SK-N-DZ (cell line): ENCODE measurements around the gene R3HDM2. TPM values are rescaled to one million over a fixed set of nuclear protein-coding genes. Genes with fewer than 3 reads are reported as not detected.
A peak's percentile ranks its signal among the peaks of the same experiment; 100 is the strongest.

ENCODE experiments used
- DNase-seq: peaks from one replicate; pipeline ENCODE4 v3.0.0-alpha.2; 2015; ENCODE audit warnings: low spot score
- polyA plus RNA-seq, 2 experiments: library from polyadenylated mRNA; depleted of rRNA; stranded (reverse); fragments of >200 nt; gene quantifications; 2 replicates each; pipeline ENCODE4 v1.2.3, GENCODE V29; 2014

The R3HDM2 gene
- 26.6 and 31.0 TPM in 2 replicates for polyA plus RNA-seq (2014; cell fraction: cytosol; rRNA removed)
- polyA plus RNA-seq (2014; cell fraction: nucleus; rRNA removed), result 32.9 and 45.7 TPM in 2 replicates

DNA sequence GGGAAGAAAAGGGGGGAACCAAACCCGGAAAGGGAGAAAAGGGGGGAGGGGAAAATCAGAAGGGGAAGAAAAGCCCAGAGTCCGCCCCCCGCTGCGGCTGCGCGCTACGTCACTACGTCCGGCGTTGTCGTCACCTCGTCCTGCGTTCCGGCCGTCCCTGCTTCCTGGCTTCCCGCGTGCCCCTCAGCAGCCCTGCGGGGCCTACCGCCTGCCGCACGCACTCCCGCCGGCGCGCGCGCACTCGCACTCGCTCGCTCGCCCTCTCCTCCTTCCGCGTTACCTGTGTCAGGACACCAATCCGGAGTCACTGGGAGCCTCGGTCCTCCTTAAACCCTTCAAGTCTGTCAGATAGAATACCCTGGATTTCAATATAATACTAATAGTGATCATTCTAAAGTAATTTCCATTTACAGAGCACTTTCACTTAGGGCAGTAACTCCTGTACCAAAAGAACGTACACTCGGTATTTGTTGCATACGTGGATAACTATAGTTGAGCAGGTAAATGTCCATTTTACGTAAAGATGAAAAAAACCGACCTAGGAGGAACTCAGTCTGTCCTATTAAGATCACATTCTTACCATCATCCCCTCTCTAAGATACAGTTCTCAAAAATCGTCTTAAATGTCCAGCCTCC lies at the start of gene R3HDM2:
R3HDM2 (minus strand) TSS at position 113 of the 636 bp plus-strand sequence. CDS start 120,615 bp downstream, outside the sequence.
- DNase-seq, result peak; percentile 94

DNA sequence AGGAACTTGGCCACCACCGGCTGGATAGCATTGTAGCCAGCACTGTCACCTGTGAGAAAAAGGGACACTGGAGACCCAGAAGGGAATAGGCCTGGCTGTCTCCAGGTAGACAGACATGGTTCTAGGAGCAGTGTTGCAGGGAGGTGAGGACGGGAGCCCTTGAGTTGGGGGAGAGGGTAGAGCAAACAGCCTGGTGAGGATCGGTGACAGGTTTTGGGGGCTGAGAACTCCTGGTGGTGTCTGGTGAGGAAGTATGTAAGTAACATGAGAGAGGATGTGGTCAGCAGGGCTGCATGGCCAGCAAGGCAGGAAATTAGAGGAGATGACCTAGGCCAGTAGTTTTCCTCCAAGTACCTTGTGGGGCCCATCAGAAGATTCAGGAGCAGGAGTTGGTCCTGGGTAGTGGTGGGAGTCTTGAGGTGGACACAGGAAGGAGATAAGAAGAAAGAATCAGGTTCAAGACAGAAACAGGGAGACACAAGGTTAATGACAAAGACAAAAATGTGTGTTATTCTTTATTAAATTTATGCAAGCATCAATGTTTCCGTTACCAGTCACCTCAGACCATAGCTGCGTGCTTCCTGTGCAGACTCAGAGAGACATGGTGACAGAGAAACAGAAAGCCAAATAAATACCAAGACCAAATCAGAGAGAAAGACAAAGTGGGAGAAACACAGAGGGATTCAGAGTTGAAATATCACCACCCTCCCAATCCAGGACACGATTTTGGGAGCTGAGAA lies 48.7 kb upstream of the R3HDM2 start, which contains the start of gene ARHGAP9:
ARHGAP9 (minus strand) TSS at position 491 of the 740 bp plus-strand sequence; CDS start at position 31, 460 bp downstream.
- DNase-seq, result no peak

DNA sequence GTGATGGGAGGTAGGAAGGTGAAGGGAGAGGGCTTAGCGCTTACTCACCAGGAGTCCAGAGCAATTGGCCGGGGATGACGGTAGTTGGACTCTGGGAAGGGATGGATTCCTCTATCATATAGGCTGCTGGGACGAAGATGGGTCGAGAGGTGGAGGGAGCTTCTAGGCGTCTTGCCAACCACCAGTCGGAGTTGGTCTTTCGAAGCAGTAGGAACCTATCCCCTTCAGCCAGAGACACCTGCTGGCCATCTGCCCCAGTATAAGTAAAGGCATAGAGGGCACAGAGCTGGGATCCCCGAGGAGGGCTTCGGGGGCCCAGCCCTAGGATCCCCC lies 48.2 kb upstream of the R3HDM2 start:
- no peak for DNase-seq

DNA sequence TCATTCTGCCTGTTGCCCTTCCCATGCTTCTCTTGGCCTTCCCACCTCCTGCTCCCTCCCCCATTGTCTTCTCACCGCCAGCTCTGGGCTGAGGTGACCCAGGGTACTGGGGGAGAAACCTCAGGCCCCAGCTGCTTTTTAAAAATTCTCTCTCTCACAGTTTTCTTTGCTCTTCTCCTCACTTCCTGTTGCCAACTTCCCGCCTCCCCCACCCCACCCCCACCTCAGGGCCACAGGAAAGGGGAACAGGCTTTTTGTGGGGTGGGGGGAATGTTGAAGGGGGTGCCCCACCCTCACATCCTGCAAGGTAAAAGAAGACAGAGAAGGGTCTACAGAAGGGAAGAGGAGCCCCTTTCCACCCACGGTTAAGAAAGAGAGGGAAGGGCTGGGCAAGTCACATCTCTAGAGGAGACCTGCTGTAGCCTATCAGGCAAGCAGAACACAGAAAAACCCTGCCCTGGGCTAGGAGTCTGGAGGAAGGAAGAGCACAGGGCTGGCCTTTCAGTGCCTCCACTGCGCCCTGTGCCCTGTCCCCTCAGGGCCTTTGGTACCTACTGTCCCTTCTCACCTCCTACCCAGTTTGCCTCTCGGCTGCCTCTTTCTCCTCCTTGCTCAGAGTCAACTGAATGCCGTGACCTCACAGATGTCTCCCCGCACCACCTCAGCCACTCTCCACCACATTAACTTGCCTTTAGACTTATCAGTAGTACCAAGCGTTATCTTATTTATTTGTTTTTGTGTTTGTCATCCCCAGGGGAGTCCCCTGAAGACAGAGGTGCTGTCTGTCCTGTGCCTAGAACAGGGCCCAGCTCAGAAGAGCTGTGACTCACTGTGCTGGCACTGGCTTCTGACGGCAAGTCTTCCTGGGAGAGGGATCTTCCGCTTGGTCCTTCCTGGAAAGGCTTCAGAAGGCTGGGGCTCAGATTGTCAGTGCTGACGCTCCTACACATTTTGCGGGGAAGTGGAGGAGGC lies 47.2 kb upstream of the R3HDM2 start:
- DNase-seq, result no peak

DNA sequence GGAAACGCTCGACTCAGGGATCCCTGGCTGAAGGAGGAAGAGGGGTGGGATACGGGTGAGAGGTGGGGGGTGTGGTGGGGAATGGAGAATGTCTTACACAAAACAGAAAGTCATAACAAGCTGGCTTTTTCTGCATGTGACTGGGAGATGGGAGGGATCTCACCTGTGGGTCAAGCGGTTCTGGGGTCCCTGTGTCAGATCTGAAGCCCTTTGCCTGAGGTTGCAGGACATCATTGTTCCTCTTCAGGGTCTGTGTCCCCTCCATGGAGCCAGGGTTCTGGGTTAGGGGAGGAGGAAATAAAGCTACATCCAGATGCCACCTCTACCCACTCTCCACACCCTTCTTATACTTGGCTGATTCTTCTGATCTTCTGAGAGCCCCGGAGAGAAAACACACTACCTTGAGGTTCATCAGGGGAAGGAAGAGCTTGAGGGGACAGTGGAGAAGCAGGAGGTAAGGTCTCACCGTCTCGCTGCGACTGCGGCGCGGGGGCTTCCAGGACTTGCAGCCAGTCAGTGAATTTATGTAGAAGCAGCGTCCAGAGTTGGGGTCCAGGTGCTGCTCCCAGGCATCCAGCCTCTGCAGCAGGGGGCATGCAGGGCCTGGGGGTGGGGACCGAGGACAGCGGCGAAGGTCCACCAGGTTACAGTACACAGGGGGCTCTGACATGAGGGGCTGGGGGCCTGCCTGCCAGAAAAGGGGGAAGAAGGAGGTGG lies 46.3 kb upstream of the R3HDM2 start:
- DNase-seq, result no peak

DNA sequence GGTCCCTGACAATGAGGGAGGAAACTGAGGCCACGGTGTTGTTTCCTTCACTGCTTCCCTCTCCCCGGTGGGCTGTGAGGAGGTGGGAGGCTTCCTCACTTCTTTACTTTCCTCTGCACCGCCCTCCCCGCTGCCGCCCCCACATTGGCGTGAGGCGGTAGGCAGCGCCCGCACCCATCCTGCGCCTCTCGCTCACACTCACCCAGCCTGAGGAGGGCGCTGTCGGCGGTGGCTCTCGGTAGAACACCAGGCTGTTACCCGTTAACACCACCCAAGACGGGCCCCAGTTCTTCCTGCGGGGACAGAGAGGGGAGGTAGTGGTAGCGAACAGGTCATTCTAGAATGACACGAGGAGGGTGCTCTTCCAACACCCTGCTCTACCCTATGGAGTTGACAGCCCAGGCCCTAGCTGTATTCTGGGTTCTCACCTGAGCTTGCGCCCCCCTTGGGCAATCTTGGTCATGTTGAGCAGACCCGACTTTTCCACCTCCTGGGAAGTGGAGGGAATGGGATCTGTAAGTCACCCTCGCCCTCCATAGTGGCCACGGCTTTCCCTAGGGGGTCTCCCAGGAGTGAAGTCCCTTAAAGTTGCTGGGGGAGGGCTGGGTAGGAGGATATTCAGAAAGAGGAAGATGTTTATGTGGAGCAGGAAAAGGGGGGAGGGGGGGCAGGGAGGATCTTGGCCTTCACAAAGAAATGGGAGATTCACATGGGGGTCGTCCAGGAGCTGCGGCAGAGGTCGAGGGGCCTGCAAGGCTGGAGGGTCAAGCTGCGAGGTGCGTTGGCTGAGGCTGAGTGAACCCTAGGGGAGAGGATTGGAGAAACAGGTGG lies 45.5 kb upstream of the R3HDM2 start:
- DNase-seq, result no peak

DNA sequence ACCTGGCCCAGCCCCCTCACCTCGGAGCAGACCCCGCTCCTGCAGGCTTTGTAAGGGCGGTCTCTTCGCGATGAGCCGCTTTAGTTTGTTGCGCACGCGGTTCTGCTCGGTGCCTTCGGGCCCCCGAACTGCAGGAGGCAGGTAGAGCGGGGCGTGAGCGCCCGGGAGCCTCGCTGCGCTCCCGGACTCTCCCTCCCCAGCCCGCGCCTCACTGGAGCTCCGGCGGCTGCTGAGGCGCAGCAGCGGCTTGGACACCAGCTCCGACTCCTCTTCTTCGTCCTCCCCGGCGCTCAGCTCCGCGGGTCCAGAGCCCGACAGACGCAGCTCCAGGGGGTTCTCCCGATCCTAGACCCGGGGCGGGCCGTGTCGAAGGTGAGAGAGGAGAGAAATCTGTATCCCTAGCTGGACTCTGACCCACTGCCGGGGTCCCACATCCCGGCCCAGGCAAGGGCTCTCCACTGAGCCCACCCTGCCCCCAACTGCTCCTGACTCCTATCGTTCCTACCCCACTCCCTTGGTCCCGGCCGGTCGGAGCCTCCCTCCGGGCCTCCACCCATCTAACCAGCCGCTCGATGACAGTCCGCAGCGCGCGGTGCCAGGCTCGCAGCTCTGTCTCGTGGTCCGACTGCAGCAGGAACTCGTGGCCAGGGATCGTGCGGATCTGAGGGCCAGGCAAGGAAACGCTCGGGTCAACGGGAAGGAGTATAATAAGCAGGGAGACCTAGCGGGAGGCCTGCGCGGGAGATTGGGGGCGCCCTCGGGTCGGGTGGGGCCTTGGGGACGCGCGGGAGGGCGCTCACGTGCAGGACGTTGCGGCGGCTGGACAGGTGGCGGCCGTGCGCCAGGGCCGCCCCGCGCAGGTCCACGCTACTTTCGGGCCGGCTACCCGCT lies 44.7 kb upstream of the R3HDM2 start:
- no peak for DNase-seq

DNA sequence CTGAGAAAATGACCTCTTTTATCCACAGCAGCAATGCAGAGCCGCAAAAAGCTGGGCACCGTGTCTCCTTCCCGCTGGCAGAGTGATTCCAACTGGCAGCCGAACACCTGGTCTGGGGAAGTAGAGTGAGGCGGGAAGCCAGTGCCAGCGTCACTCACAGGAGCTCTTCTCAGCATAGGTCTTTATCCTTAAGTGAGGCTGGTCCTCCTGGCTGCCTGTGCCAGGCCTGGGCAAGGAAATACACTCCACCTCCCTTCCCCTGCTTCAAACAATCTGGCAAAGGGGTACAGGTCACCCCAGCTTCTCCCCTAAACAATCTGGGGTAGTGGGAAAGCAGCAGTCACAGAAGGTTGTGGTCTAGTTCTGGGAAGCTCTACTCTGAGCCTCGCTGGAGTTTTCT lies 44.0 kb upstream of the R3HDM2 start:
- no peak for DNase-seq

DNA sequence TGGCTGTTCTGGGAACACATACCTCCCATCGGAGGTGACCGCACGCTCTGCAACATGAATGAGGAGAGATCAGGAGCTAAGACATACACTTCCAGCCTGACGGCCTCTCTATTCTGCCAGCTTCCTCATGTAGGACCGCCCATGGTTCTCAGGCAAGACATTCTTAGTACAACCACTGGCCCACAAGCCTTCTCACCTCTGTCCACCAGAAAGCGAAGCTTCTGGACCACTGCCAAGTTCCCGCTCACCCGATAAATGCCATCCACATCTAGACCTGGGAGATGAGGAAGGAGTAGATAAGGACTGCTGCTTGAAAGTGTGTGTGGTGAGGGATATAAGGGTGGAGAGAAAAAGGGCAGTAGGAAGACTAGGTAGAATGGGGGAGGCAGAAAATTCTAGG lies 43.6 kb upstream of the R3HDM2 start:
- DNase-seq, result no peak

DNA sequence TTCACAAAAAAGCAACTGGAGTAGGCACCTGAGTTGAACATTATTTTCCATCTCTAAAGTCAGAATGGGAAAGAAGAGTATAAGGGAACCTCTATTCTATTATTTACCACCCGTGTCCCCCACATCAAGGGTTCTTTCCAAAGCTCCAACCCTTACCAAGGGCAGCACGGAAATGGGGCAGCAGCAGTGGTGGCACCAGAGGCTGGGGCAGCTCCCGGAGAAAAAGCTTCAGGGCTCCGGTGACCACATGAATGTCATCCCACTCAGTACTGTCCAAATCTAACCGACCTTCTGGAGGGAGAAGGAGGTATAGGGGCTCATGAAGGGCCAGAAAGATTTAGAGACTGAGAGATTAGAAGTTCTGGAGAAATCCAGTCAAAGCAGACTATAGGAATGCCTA lies 43.0 kb upstream of the R3HDM2 start:
- DNase-seq, result no peak

DNA sequence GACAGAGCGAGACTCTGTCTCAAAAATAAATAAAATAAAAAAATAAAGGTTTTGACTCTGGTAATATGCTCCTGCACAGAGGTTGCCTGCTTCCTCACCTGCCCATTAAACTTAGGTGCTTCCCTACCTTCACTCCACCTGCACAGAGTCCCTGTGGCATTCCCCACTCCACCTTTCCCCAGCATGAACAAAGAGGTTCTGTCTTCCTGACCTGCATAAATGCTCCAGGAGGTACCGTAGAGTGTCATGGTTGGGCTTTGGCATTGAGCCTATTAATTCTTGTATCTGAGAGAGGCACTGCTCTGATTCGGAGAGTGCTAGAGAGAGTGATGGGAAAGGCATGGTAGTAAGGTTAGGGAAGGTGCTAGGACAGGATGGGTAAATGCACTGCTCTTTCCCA lies 42.5 kb upstream of the R3HDM2 start:
- DNase-seq, result no peak

DNA sequence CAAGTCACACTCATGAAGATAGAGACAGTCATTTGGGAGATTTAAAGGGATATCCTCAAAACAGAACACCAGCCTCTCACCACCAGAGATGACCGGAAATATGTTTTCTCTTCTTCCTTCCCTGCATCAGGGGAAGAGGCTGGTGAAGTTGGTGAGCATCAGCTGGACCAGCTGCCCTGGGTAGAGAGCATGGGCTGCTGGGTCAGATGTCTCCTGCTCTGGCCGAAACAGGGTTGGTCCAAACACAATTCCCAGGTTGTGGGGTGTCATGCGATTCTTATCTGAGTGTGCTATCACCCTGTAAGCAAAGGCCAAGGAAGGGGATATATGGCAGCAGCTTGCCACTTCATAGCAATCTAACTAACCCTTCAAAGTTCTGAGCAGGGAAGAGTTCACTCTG lies 41.5 kb upstream of the R3HDM2 start:
- DNase-seq, result no peak

DNA sequence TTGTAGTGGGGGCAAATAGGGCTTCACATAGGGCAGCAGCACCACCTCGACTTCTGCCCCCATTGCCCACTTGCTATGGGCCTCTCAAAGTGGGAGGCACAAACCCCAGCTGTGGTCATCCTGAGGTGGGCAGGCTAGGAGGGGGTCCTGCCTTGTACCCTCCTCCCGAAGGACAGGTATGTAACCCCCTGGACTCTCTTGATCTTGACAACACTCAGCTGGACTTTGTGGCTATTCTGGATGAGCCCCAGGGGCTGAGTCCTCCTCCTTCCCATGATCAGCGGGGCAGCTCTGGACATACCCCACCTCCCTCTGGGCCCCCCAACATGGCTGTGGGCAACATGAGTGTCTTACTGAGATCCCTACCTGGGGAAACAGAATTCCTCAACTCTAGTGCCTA lies 40.8 kb upstream of the R3HDM2 start:
- DNase-seq, result no peak

DNA sequence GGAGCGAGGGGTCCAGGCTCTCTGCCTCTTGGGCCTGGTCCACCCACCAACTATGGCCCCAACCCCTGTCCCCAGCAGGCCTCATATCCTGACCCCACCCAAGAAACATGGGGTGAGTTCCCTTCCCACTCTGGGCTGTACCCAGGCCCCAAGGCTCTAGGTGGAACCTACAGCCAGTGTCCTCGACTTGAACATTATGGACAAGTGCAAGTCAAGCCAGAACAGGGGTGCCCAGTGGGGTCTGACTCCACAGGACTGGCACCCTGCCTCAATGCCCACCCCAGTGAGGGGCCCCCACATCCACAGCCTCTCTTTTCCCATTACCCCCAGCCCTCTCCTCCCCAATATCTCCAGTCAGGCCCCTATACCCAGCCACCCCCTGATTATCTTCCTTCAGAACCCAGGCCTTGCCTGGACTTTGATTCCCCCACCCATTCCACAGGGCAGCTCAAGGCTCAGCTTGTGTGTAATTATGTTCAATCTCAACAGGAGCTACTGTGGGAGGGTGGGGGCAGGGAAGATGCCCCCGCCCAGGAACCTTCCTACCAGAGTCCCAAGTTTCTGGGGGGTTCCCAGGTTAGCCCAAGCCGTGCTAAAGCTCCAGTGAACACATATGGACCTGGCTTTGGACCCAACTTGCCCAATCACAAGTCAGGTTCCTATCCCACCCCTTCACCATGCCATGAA lies 40.3 kb upstream of the R3HDM2 start:
- no peak for DNase-seq

DNA sequence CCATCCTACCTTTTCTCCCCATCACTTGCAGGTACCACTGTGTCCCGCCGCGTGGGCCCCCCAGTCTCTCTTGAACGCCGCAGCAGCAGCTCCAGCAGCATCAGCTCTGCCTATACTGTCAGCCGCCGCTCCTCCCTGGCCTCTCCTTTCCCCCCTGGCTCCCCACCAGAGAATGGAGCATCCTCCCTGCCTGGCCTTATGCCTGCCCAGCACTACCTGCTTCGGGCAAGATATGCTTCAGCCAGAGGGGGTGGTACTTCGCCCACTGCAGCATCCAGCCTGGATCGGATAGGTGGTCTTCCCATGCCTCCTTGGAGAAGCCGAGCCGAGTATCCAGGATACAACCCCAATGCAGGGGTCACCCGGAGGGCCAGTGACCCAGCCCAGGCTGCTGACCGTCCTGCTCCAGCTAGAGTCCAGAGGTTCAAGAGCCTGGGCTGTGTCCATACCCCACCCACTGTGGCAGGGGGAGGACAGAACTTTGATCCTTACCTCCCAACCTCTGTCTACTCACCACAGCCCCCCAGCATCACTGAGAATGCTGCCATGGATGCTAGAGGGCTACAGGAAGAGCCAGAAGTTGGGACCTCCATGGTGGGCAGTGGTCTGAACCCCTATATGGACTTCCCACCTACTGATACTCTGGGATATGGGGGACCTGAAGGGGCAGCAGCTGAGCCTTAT lies 39.6 kb upstream of the R3HDM2 start:
- DNase-seq, result no peak

DNA sequence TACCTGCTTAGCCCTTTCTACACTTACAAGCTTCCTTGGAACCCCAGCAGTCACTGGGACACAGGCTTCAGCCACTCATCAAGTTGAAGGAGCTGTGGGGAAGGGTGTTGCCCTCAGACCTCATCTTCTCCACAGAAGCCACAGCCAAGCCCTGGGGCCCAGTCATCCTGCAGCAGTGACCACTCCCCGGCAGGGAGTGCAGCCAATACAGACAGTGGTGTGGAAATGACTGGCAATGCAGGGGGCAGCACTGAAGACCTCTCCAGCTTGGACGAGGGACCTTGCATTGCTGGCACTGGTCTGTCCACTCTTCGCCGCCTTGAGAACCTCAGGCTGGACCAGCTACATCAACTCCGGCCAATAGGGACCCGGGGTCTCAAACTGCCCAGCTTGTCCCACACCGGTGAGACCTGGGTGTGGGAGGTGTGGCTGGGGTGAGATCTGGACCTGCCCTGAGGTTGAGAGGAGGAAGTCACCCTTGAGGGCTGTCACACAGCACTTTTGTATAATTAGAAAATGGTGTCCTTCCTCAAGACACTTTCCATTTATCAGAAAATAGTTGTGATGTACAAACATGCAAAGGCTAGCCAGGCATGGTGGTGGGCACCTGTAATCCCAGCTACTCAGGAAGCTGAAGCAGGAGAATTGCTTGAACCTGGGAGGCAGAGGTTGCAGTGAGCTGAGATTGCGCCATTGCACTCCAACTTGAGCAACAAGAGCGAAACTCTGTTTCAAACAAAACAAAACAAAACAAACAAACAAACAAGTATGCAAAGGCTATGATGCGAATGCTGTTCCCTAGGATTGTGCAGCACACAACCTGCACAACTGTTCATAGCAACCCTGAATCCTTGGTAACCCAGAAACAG lies 38.7 kb upstream of the R3HDM2 start:
- no peak for DNase-seq

DNA sequence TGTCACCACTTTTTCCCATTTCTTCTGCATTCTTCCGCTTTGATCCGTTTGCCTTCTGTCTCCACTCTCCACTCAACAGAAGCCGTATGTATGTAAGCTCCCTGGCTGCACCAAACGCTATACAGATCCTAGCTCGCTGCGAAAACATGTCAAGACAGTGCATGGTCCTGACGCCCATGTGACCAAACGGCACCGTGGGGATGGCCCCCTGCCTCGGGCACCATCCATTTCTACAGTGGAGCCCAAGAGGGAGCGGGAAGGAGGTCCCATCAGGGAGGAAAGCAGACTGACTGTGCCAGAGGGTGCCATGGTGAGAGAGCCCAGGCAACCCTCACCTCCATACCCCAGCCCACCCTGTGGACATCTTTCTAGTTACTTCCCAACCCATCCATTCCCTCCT lies 37.1 kb upstream of the R3HDM2 start:
- no peak for DNase-seq
